Measurements from ENCODE around the gene BPNT1.

Gene BPNT1

GRCh38 chr1:220012259-220012658 lies 77.3 kb downstream of the BPNT1 start:
- DNase-seq (ENCODE audit: low spot score): no peak

- no peak for DNase-seq (ENCODE audit: low spot score)
Measured at GRCh38 chr1:220011620-220012019, 78.0 kb downstream of the BPNT1 start.

Small RNAs within 50 kb of the gene (small RNA-seq; reads per million reads assigned to genes)
- gene MIR194-1 (0.05 to 0.58 reads per million in 2 experiments), gene MIR215 (0.16 to 8.6 reads per million in 2 experiments)

Measured in SK-N-DZ (cell line).